ENCODE data around the gene ZNF423. TPM values are rescaled to one million over a fixed set of nuclear protein-coding genes. Genes with fewer than 3 reads are reported as not detected.

Gene ZNF423
- polyA plus RNA-seq, 3 donors: 24.5 to 27.3 (median 26.2) TPM

DNA sequence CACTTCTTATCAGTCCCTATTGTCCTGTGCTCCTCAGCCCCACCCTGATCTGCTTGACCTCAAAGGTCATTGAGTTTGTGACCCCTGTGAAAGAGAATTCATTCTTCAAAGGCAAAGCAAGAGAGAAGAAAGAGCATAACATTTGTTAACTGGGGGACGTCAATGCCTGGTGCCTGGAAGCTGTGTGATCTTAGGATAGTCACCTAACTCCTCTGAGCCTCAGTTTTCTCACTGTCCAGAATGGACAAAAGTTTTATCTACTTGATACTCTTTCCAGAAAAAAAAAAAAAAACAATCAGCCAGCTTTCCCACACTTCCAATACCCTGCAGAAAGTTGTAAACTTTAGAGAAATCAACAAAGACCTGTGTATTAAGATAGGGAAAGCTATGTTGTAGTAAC, 309.2 kb downstream of the ZNF423 start:
- DNase-seq (ENCODE audit: low read depth in 3 of 3, low spot score in 2 of 3): no peak

DNA sequence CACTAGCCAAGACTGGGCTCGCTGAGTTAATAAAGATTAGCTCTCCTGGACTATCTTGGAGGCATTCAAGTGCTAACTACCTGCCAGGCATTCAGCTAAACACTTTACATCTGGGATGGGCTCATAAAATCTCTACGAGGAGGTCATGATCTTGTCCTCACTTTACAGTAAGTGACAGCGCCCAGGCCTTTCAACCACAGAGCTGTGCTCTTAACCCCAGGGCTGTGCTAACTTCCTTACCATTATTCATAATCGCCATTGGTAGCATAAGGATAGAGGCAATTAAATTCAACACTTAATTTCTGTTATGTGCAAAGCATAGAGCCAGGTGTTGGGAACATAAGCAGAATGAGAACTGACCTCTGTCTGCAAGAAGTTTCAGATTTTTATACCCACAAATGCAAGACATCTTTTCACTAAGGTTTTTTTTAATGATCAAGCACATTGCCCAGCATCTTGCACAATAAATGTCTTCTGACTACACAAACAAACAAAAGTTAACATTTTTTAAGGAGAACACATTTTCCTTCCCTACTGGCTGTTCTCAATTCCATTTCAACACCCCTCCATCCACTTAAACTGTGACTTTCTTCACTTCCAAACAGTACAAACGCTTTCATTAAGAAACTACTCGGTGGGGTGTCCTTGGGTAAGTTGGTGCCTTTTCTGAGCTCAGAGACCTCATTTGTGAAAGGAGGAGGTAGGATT, 310.0 kb downstream of the ZNF423 start:
- no peak for DNase-seq (ENCODE audit: low read depth in 3 of 3, low spot score in 2 of 3)

DNA sequence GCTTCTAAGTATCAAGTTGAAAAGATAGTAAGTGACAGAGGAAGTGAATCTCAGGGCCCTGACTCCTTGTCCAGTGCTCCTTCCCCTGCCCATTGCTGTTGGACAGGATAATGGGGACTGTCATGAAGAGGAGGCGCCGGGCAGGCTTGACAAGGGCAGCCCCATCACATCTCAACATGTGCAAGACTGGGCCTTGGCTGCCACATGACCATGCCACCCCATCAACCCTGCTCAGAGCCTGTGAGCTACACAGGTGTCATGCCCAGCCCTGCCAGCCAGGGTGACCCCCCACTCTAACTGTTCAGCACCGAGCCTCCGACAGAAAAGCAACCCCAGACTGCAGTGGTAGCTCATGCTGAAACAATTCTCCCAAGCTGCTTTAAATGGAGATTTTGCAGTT, 310.7 kb downstream of the ZNF423 start:
- no peak for DNase-seq (ENCODE audit: low read depth in 3 of 3, low spot score in 2 of 3)

DNA sequence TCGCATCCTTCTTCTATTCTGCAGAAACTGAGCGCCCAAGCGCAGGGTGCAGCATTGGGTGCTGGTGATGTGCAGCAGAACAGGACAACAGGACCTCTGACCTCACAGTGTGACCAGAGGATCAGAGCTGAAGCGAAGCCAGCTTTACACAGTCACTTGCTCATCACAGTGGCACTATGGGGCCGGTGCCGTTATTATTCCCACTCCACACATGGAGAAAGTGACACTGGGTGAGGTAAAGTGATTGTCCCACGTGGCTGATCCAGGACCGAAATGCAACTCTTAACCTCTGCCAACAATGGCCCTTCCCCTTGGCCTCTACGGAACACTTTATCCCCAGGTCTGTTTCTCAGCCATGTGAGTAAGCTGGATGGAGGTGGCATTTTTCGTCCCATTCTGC, 311.1 kb downstream of the ZNF423 start:
- DNase-seq (ENCODE audit: low read depth in 3 of 3, low spot score in 2 of 3): no peak

- no peak for DNase-seq (ENCODE audit: low read depth in 3 of 3, low spot score in 2 of 3)
Measured at GRCh38 chr16:49543631-49543946, 312.3 kb downstream of the ZNF423 start.

DNA sequence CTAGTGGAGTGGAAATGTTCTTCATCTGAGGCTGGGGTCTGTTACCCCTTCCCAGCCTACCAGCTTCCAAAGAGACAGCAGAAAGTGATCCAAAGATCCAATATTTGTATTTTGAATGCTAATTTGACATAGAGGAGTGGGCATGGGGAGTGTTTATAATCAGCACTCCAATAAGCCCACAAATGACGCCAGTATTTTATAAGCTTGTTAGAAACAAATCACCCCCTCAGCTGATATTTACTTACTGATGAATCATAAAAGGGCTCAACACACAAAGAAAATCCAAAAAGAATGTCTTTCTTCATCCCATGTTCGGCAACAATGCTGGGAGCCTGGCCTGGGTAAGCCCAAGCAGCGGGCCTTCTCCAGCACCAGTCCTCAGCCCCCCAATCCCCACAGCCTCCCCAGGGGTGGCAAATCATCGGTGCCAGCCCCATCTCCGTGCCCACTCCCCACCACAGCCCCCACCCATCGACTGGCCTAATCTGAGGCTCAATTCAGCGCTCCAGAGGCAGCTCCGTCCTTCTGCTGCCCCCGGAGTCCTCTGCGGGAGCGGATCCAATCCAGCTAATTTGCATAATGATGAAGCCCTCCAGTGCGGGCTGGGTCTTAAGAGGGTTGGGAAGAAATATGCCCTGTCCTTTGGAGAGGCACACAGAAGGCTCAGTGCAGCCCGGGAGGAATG, 312.8 kb downstream of the ZNF423 start:
- DNase-seq (ENCODE audit: low read depth in 3 of 3, low spot score in 2 of 3): no peak

GRCh38 chr16:49542391-49542891, 313.5 kb downstream of the ZNF423 start:
- DNase-seq (ENCODE audit: low read depth in 3 of 3, low spot score in 2 of 3): no peak

GRCh38 chr16:49540836-49541235, 315.1 kb downstream of the ZNF423 start:
- no peak for DNase-seq (ENCODE audit: low read depth in 3 of 3, low spot score in 2 of 3)

GRCh38 chr16:49539758-49540157, 316.2 kb downstream of the ZNF423 start:
- no peak for DNase-seq (ENCODE audit: low read depth in 3 of 3, low spot score in 2 of 3)

GRCh38 chr16:49537924-49538459, 317.9 kb downstream of the ZNF423 start:
- DNase-seq (ENCODE audit: low read depth in 3 of 3, low spot score in 2 of 3): no peak

DNA sequence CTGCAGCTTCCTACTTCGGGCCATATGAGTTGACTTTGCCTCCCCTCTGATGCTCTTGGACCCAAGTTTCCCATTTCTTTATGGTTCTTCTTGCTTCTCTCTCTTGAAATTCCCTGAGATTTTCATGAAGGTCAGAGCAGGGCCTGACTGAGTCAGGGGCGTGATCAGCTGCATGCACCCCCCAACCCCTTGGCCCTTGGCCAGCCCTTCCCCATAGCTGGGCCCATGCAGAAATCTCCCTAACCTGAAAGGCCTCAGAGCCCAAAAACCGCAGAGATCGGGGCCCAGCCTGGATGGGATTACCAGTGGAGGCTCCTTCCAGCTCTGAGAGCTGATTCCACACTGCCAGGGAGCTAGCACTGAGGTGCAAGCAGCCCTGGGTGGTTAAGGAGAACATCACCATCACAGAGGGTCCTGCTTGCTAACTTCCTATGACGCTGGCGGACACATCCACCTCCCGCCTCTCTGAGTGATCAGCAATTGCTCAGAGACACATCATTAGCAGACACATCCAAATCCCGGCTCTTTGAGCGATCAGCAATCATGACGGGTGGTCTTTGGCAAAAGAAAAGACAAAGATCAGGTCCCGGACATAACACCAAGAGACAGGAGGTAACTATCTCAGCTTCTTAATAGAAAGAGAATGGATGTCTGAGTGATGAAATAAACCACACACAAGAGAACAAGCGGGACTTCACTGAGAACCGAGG, 320.9 kb downstream of the ZNF423 start:
- DNase-seq (ENCODE audit: low read depth in 3 of 3, low spot score in 2 of 3): no peak

DNA sequence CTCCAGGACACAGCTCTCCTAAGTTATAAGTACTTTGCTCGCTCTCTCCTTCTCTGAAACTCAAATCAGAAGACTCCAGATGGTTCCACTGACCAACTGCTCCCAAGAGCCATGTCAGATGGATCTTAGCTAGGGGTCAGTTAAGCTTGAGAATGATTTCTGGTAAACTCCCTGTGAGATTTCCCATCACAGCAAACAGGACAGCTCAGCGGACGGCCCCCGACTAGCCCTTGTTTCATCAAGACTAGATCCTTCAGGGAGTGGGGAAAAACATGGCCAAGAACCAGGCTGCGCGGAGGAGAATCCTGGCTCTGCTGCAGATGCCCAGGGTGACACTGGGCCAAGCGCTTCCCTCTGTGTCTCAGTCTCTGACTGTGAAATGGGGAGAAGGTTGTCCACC, 322.5 kb downstream of the ZNF423 start:
- DNase-seq (ENCODE audit: low read depth in 3 of 3, low spot score in 2 of 3): no peak

DNA sequence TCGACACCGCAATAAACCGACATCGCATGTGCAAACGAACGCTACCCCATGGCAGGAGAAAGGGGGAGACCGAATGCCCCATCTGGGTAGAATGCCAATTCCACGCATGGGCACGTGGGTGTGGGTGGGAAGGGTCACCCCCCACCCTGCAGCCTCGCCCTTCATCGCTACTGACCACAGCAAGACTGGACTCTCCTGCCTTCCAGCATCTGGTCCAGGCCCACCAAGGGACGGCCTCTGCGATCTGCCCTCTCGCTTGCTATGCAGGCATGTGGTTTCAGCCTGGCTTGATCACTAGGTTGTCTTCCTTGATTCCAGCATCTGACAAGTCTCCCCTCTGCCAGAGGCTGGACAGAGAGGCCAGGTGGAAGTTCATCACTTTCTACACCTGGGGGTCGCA, 323.0 kb downstream of the ZNF423 start:
- DNase-seq (ENCODE audit: low read depth in 3 of 3, low spot score in 2 of 3): no peak

DNA sequence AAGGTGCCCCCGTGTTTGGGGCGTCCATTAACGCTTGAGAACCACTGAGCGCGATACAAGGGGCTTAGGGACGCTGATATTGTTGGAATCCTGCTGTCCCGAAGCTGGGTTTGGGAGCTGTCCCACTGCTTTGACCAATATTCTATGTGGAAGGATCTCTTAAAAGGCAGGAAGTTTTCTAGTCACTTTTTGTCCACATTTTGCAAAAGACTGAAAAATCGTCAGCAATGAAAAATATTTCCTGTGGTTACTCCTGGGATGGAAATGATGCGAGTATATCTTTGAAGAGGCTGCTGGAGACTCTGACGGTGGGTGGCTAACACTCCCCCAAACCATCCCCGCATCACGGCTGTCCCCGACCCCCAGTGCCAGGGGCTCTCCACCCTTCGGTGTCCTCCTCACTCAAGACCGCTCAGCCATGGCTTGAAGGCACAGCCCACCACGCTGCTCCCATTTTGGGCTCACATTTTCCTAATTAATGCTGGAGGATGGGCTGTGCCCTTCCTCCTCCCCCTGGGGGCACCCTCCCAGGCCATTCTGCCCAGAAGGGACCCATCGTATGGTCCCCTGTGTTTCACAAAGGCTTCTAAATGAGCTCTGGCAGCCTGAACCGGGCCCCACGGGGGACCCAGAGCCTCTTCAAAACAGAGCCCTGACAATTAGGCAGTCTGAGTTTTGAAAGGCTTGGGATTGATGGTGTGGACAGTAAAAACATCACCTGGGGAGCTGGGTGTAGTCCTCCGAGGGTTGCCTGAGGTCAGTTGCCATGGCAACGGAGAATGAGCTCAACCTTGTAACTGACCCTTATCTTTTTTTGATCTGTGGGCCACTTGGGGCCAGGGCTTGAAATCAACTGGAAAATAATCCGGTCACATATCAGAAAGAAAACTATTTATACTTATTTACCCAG, 323.7 kb downstream of the ZNF423 start:
- DNase-seq (ENCODE audit: low read depth in 3 of 3, low spot score in 2 of 3): no peak

DNA sequence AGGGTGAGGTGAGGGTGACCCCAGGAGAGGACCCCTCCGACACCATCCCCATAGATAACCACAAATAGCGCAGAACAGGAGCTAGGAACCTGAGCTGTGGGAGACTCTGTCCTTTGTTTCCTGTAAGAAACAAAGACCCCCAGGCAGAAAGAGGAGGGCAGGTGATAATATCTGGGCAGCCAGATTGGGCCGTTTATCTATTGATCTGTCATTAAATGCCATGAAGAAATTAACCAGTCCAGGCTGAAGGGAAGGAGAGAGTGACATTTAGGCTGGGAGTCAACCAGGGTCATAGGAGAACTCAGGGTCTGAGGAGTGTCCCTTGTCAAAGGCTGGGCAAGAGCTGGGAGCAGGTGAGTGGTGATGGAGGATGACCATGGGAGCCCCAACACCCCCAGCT, 324.5 kb downstream of the ZNF423 start:
- DNase-seq (ENCODE audit: low read depth in 3 of 3, low spot score in 2 of 3): no peak

- no peak for DNase-seq (ENCODE audit: low read depth in 3 of 3, low spot score in 2 of 3)
Measured at GRCh38 chr16:49530427-49530970, 325.4 kb downstream of the ZNF423 start.

- no peak for DNase-seq (ENCODE audit: low read depth in 3 of 3, low spot score in 2 of 3)
Measured at GRCh38 chr16:49529411-49530045, 326.4 kb downstream of the ZNF423 start.

- no peak for DNase-seq (ENCODE audit: low read depth in 3 of 3, low spot score in 2 of 3)
Measured at GRCh38 chr16:49528866-49529288, 327.0 kb downstream of the ZNF423 start.

GRCh38 chr16:49528060-49528865, 327.6 kb downstream of the ZNF423 start:
- DNase-seq (ENCODE audit: low read depth in 3 of 3, low spot score in 2 of 3): no peak

Measured in right renal cortex interstitium (tissue), 3 donors.